HEK293T (cell line): ENCODE results near the gene CHM.

ENCODE experiments used
- ARNT ChIP-seq: fragments of 450-650 bp; IDR thresholded peaks from 2 replicates; pipeline ENCODE4 v1.6.1; 2017; ENCODE audit warnings: mild to moderate bottlenecking
- BHLHE40 ChIP-seq: fragments of 450-650 bp; IDR thresholded peaks from 2 replicates; pipeline ENCODE4 v1.6.1; 2016; ENCODE audit warnings: mild to moderate bottlenecking, moderate library complexity, borderline replicate concordance
- ELF4 ChIP-seq: fragments of 450-650 bp; IDR thresholded peaks from 2 replicates; pipeline ENCODE4 v1.6.1; 2017; ENCODE audit warnings: antibody characterized with exemption
- FOXA1 ChIP-seq: fragments of 450-650 bp; IDR thresholded peaks from 2 replicates; pipeline ENCODE4 v1.6.1; 2016; ENCODE audit warnings: mild to moderate bottlenecking
- FOXK2 ChIP-seq: fragments of 450-650 bp; IDR thresholded peaks from 2 replicates; pipeline ENCODE4 v1.6.1; 2016; ENCODE audit warnings: mild to moderate bottlenecking
- FOXM1 ChIP-seq: fragments of 450-650 bp; IDR thresholded peaks from 2 replicates; pipeline ENCODE4 v1.6.1; 2017; ENCODE audit warnings: mild to moderate bottlenecking, borderline replicate concordance
- LEF1 ChIP-seq: fragments of 450-650 bp; IDR thresholded peaks from 2 replicates; pipeline ENCODE4 v1.6.1; 2017; ENCODE audit warnings: mild to moderate bottlenecking, borderline replicate concordance
- NFRKB ChIP-seq: fragments of 450-650 bp; IDR thresholded peaks from 2 replicates; pipeline ENCODE4 v1.6.1; 2016; ENCODE audit warnings: mild to moderate bottlenecking, moderate library complexity
- PKNOX1 ChIP-seq: fragments of 450-650 bp; IDR thresholded peaks from 2 replicates; pipeline ENCODE4 v1.6.1; 2016
- SP1 ChIP-seq: fragments of 450-650 bp; IDR thresholded peaks from 2 replicates; pipeline ENCODE4 v1.6.1; 2017
- SUZ12 ChIP-seq: fragments of 450-650 bp; IDR thresholded peaks from 2 replicates; pipeline ENCODE4 v1.6.1; 2016; ENCODE audit warnings: mild to moderate bottlenecking
- TARDBP ChIP-seq: fragments of 450-650 bp; IDR thresholded peaks from 2 replicates; pipeline ENCODE4 v1.6.1; 2016
- ZNF384 ChIP-seq: fragments of 450-650 bp; IDR thresholded peaks from 2 replicates; pipeline ENCODE4 v1.6.1; 2016

GRCh38 chrX:85905851-85906250 is 141.5 kb downstream of the CHM start:
- TF ChIP-seq PKNOX1 (no peak), SUZ12 (no peak), ZNF384 (no peak), LEF1 (no peak), SP1 (no peak), TARDBP (no peak), ARNT (no peak), BHLHE40 (no peak), NFRKB (no peak), FOXM1 (no peak), FOXA1 (no peak), ELF4 (no peak), FOXK2 (no peak)
